ENCODE data around the gene SEZ6L2. TPM values are rescaled to one million over a fixed set of nuclear protein-coding genes. Genes with fewer than 3 reads are reported as not detected.
A peak's percentile ranks its signal among the peaks of the same experiment; 100 is the strongest.

SEZ6L2 gene
- total and polyA plus RNA-seq, 9 of the 15 experiments (the other 6 are each of a cell fraction or from before 2014, with no cell fraction given): 0.10 to 2.1 (median 0.72) TPM

DNA sequence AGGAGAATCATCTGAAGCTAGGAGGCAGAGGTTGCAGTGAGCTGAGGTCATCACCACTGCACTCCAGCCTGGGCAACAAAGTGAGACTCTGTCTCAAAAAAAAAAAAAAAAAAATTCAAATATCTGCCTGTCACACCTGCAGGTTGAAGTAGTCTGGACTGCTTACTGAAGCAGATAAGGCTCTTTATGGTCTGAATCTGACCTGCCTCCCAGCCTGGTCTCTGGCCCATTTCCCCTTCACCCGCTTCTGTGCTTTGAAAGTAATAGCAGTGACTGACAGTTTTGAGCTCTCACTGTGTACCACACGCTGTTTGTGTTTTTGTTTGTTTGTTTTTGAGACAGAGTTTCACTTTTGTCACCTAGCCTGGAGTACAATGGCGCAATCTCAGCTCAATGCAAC is 5.8 kb downstream of the SEZ6L2 start (continued):
- TF ChIP-seq TFE3 (CRISPR knock-in tag; IDR thresholded peaks at IDR 0.05) (no peak), ZC3H8 (IDR thresholded peaks at IDR 0.05) (no peak), MXD1 (CRISPR knock-in tag; IDR thresholded peaks at IDR 0.05; ENCODE audit: borderline replicate concordance, poor library complexity, severe bottlenecking) (no peak), HDAC2 (IDR thresholded peaks at IDR 0.05) (0 out of 2 replicates have a peak, but pooled peaks have one; percentile 28), FOXK1 (CRISPR knock-in tag; IDR thresholded peaks at IDR 0.05; ENCODE audit: borderline replicate concordance) (no peak), LEF1 (IDR thresholded peaks at IDR 0.05) (no peak), STAT5A (IDR thresholded peaks at IDR 0.05; ENCODE audit: borderline replicate concordance, low read length) (peak; percentile 60; the same call in 1 of the 2 replicates), SAP30 (IDR thresholded peaks at IDR 0.05; ENCODE audit: borderline replicate concordance, insufficient read depth, low read depth, low read length, poor library complexity, severe bottlenecking) (no peak), ZNF140 (CRISPR knock-in tag; IDR thresholded peaks at IDR 0.05) (no peak), SRSF1 (IDR thresholded peaks at IDR 0.05; ENCODE audit: low read depth, low read length) (no peak), RCOR1 (IDR thresholded peaks at IDR 0.05; ENCODE audit: borderline replicate concordance in 1 of 2, low read depth in 2 of 2, low read length in 2 of 2) (peak in 1 of 2 experiments; percentile 47; a peak in 2 of 4 replicates), RBM34 (IDR thresholded peaks at IDR 0.05; ENCODE audit: borderline replicate concordance, insufficient read depth, low read length) (no peak), PPARD (CRISPR knock-in tag; IDR thresholded peaks at IDR 0.05) (no peak), TCF3 (CRISPR knock-in tag; IDR thresholded peaks at IDR 0.05) (peak; percentile 88), SOX6 (IDR thresholded peaks at IDR 0.05) (peak; percentile 54), CBX5 (IDR thresholded peaks at IDR 0.05; ENCODE audit: borderline replicate concordance, low read depth) (no peak), NCOR1 (IDR thresholded peaks at IDR 0.05) (peak; percentile 82), ZNF583 (CRISPR knock-in tag; IDR thresholded peaks at IDR 0.05) (no peak), PML (IDR thresholded peaks at IDR 0.05; ENCODE audit: low read length) (peak; percentile 70), CBFA2T2 (conservative IDR thresholded peaks at IDR 0.05) (peak; percentile 87), ZNF79 (CRISPR knock-in tag; IDR thresholded peaks at IDR 0.05; ENCODE audit: low read depth) (no peak), COPS2 (conservative IDR thresholded peaks at IDR 0.05) (no peak), MTA2 (IDR thresholded peaks at IDR 0.05; ENCODE audit: low read depth) (peak; percentile 85), ZKSCAN3 (CRISPR knock-in tag; IDR thresholded peaks at IDR 0.05) (no peak)
- TF ChIP-seq, protein P1, sequence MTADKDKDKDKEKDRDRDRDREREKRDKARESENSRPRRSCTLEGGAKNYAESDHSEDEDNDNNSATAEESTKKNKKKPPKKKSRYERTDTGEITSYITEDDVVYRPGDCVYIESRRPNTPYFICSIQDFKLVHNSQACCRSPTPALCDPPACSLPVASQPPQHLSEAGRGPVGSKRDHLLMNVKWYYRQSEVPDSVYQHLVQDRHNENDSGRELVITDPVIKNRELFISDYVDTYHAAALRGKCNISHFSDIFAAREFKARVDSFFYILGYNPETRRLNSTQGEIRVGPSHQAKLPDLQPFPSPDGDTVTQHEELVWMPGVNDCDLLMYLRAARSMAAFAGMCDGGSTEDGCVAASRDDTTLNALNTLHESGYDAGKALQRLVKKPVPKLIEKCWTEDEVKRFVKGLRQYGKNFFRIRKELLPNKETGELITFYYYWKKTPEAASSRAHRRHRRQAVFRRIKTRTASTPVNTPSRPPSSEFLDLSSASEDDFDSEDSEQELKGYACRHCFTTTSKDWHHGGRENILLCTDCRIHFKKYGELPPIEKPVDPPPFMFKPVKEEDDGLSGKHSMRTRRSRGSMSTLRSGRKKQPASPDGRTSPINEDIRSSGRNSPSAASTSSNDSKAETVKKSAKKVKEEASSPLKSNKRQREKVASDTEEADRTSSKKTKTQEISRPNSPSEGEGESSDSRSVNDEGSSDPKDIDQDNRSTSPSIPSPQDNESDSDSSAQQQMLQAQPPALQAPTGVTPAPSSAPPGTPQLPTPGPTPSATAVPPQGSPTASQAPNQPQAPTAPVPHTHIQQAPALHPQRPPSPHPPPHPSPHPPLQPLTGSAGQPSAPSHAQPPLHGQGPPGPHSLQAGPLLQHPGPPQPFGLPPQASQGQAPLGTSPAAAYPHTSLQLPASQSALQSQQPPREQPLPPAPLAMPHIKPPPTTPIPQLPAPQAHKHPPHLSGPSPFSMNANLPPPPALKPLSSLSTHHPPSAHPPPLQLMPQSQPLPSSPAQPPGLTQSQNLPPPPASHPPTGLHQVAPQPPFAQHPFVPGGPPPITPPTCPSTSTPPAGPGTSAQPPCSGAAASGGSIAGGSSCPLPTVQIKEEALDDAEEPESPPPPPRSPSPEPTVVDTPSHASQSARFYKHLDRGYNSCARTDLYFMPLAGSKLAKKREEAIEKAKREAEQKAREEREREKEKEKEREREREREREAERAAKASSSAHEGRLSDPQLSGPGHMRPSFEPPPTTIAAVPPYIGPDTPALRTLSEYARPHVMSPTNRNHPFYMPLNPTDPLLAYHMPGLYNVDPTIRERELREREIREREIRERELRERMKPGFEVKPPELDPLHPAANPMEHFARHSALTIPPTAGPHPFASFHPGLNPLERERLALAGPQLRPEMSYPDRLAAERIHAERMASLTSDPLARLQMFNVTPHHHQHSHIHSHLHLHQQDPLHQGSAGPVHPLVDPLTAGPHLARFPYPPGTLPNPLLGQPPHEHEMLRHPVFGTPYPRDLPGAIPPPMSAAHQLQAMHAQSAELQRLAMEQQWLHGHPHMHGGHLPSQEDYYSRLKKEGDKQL (CRISPR knock-in tag; IDR thresholded peaks at IDR 0.05; ENCODE audit: borderline replicate concordance): no peak

Data from K562 (cell line).